OCI-M2 (cell line): ENCODE data around the gene PSME4.

Experiments used
- DNase-seq: peaks from one replicate; lab custom pipeline; 2025; ENCODE audit not compliant: unreplicated experiment; lab: John Stamatoyannopoulos, UW

PSME4 gene

GRCh38 chr2:53970724-53971602, at the start of gene PSME4:
PSME4 (minus strand) TSS chr2:53970993; CDS start chr2:53970784, 209 bp downstream.
- no peak for DNase-seq

GRCh38 chr2:54015798-54016699, 45.3 kb upstream of the PSME4 start:
- DNase-seq: no peak

- no peak for DNase-seq
Observed at GRCh38 chr2:54013996-54014395, 43.2 kb upstream of the PSME4 start.

- DNase-seq: no peak
Observed at GRCh38 chr2:54012538-54013141, 41.8 kb upstream of the PSME4 start.

- DNase-seq: no peak
Observed at GRCh38 chr2:54009549-54009948, 38.8 kb upstream of the PSME4 start.

- no peak for DNase-seq
Observed at GRCh38 chr2:54008439-54008838, 37.6 kb upstream of the PSME4 start.

GRCh38 chr2:54000524-54000923, 29.7 kb upstream of the PSME4 start:
- DNase-seq: peak; percentile 79

- DNase-seq: no peak
Observed at GRCh38 chr2:54000122-54000521, 29.3 kb upstream of the PSME4 start.

- DNase-seq: no peak
Observed at GRCh38 chr2:53998834-53999233, 28.0 kb upstream of the PSME4 start.

GRCh38 chr2:53994818-53995808, 24.3 kb upstream of the PSME4 start:
- DNase-seq: no peak

GRCh38 chr2:53991948-53992347, 21.2 kb upstream of the PSME4 start:
- DNase-seq: no peak

- DNase-seq: no peak
Observed at GRCh38 chr2:53989210-53989862, 18.5 kb upstream of the PSME4 start.

- DNase-seq: no peak
Observed at GRCh38 chr2:53987336-53987921, 16.6 kb upstream of the PSME4 start.

- no peak for DNase-seq
Observed at GRCh38 chr2:53985646-53986045, 14.9 kb upstream of the PSME4 start.

GRCh38 chr2:53969968-53970723, 647 bp downstream of the PSME4 start:
- no peak for DNase-seq

- no peak for DNase-seq
Observed at GRCh38 chr2:53969285-53969967, 1.4 kb downstream of the PSME4 start.

GRCh38 chr2:53964987-53965687, 5.7 kb downstream of the PSME4 start:
- no peak for DNase-seq
